Measurements from ENCODE around the gene SKIC2.
"Not testable (repeated sequence)": the region's sequence is repeated elsewhere in the genome, so short reads cannot be mapped to it uniquely, and the experiment has no call there.

SKIC2 gene

GRCh38 chr6:31969712-31970603 is 11.0 kb downstream of the SKIC2 start:
- no peak for DNase-seq

GRCh38 chr6:31970604-31971271 is 11.8 kb downstream of the SKIC2 start:
- no peak for DNase-seq

GRCh38 chr6:31971279-31971992 is 12.5 kb downstream of the SKIC2 start:
- no peak for DNase-seq

- peak; percentile 99 for DNase-seq
Measured at GRCh38 chr6:31971993-31972708, 13.2 kb downstream of the SKIC2 start, which contains the start of gene DXO. TSS of gene DXO (minus strand) at chr6:31972138. CDS start at chr6:31971675, 463 bp downstream.

- DNase-seq, result no peak
Measured at GRCh38 chr6:31972709-31973350, 13.9 kb downstream of the SKIC2 start.

- DNase-seq, result not testable (repeated sequence)
Measured at GRCh38 chr6:31976065-31976464, 17.1 kb downstream of the SKIC2 start.

GRCh38 chr6:31977816-31978431 is 18.9 kb downstream of the SKIC2 start:
- DNase-seq, result no peak

GRCh38 chr6:31978831-31979230 is 19.9 kb downstream of the SKIC2 start:
- no peak for DNase-seq

- no peak for DNase-seq
Measured at GRCh38 chr6:31979238-31979898, 20.4 kb downstream of the SKIC2 start.

GRCh38 chr6:31980195-31980876 is 21.4 kb downstream of the SKIC2 start:
- DNase-seq, result not testable (repeated sequence)

- DNase-seq, result not testable (repeated sequence)
Measured at GRCh38 chr6:31980998-31981397, 22.0 kb downstream of the SKIC2 start.

GRCh38 chr6:31981744-31982143 is 22.8 kb downstream of the SKIC2 start, which contains the start of gene C4A:
TSS of gene C4A (plus strand) at chr6:31982057. CDS start at chr6:31982108, 51 bp downstream.
- DNase-seq, result not testable (repeated sequence)

GRCh38 chr6:31989363-31989762 is 30.4 kb downstream of the SKIC2 start:
- DNase-seq, result not testable (repeated sequence)

GRCh38 chr6:31994421-31994820 is 35.4 kb downstream of the SKIC2 start:
- not testable (repeated sequence) for DNase-seq

GRCh38 chr6:31996385-31996784 is 37.4 kb downstream of the SKIC2 start:
- not testable (repeated sequence) for DNase-seq

- DNase-seq, result not testable (repeated sequence)
Measured at GRCh38 chr6:32002546-32003268, 43.7 kb downstream of the SKIC2 start.

- not testable (repeated sequence) for DNase-seq
Measured at GRCh38 chr6:32003301-32003700, 44.3 kb downstream of the SKIC2 start.

GRCh38 chr6:32004393-32004792 is 45.4 kb downstream of the SKIC2 start:
- DNase-seq, result not testable (repeated sequence)

GRCh38 chr6:32004864-32005537 is 46.0 kb downstream of the SKIC2 start:
- DNase-seq, result not testable (repeated sequence)

All from activated gamma-delta T cell (primary cell).